ENCODE measurements around the gene TANC2. TPM values are rescaled to one million over a fixed set of nuclear protein-coding genes. Genes with fewer than 3 reads are reported as not detected.
"Not testable (repeated sequence)": the region's sequence is repeated elsewhere in the genome, so short reads cannot be mapped to it uniquely, and the experiment has no call there.

The TANC2 gene
- total RNA-seq, 1 experiment from 2014 or later, result 1.8 TPM

DNA sequence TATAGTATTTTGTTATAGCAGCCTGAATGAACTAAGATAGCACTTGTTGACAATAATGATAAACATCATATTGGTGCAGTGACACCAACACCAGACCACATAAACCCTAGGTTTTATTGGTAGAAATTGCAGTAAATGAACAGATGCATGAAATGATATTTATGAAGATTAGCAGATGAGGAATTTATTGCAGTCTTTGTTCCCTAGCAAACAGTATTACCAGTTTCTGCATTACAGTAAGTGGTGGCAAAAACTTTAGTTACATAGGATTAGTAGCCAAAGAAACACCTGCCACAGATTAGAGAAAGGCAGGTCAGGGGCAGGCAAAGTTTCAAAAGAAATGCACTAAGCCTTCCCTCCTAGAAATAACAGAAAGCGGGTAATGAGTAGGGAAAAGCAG lies 17.7 kb upstream of the TANC2 start:
- no peaks in the 10 kb centered on the region for H3K36me3 ChIP-seq

DNA sequence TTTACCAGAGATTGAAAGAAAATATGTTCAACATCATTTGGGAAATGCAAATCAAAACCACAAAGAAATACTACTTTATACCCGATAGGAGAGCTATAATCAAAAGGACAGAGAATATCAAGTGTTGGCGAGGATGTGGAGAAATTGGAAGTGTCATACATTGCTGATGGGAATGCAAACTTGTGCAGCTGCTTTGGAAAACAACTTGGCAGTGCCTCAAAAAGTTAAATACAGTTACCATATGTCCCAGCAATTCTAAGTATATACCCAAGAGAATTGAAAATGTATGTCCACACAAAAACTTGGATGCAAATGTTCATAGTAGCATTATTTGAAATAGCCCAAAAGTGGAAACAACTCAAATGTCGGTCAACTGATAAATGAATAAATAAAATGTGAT lies 17.0 kb upstream of the TANC2 start:
- no peaks in the 10 kb centered on the region for H3K9me3 ChIP-seq
- no peaks in the 10 kb centered on the region for H3K27me3 ChIP-seq
- DNase-seq, result no peak
- no peak overlapping the region for H3K4me3 ChIP-seq
- no peaks in the 10 kb centered on the region for H3K36me3 ChIP-seq

More for the DNA sequence above, 17.7 kb upstream of the TANC2 start:
- Histone ChIP-seq H3K4me3 (no peak overlapping the region), H3K9me3 (no peaks in the 10 kb centered on the region), H3K27me3 (no peaks in the 10 kb centered on the region)
- DNase-seq, result no peak

DNA sequence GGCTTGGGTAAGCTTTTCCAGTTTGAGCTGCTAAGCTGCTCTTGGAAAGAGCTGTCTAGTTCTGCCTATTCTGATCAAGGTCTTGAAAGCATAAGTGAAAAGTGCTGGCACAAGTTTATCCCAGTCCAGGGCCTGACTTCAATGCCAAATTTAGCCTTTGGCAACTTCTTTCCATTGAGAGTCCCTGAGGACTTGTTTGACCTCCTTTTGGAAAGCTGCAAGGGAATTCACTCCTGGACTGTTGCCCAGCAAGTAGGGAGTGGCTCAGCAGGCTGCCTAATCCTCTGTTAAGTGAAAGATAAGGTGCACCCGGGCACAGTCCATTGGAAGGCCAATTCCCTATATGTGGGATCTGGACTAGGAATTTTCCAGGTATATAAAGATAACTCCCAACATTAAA lies 16.0 kb upstream of the TANC2 start:
- Histone ChIP-seq H3K9me3 (no peaks in the 10 kb centered on the region), H3K4me3 (no peak overlapping the region), H3K27me3 (no peaks in the 10 kb centered on the region), H3K36me3 (no peaks in the 10 kb centered on the region)
- peak; percentile 94 for DNase-seq

DNA sequence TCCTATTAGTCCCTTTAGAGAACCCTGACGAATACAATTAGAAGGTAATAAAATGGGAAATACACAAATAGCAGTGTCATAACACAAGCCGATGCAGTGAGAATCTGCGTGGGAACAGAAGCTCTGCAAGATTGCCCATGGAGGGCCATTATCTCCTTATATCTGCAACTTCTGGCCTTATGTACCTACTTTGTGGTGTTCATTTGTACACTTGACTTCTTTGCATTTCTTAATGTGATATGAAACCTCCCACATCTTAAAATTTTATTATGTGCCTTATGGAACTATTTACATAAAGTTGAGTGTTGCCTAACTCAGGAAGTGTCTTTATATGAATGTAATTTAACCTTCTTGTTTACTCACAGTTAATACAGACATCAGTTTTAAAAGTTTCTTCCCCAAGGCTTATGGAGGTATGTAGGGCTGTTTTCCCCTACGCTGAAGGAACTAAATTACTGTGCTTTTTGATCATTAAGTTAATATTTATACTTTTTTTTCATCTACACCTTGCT lies 10.1 kb upstream of the TANC2 start:
- no peaks in the 10 kb centered on the region for H3K27me3 ChIP-seq
- no peak overlapping the region for H3K4me3 ChIP-seq
- H3K36me3 ChIP-seq, result no peaks in the 10 kb centered on the region
- H3K9me3 ChIP-seq, result no peaks in the 10 kb centered on the region
- no peak for DNase-seq

DNA sequence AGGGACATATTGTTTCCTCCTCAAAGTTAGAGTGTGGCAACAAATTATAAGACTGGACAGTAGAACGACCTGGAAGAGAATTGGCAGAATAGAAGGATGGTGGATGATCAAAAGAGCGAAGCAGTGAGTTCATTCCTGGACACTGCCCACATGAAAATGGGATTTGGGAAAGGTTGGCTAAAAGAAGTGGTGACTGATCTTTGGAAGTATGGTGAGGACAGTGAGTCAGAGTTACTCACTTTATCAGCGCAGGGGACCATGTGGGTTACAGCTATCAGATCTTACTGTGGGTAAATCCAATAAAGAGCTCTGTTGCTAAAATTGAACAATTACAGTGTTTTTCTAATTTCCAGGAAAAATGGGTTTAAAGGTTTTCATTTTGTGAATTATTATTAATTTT lies 2.7 kb upstream of the TANC2 start:
- H3K27me3 ChIP-seq, result no peaks in the 10 kb centered on the region
- no peaks in the 10 kb centered on the region for H3K36me3 ChIP-seq
- no peak overlapping the region for H3K4me3 ChIP-seq
- H3K9me3 ChIP-seq, result no peaks in the 10 kb centered on the region
- peak; percentile 75 for DNase-seq

DNA sequence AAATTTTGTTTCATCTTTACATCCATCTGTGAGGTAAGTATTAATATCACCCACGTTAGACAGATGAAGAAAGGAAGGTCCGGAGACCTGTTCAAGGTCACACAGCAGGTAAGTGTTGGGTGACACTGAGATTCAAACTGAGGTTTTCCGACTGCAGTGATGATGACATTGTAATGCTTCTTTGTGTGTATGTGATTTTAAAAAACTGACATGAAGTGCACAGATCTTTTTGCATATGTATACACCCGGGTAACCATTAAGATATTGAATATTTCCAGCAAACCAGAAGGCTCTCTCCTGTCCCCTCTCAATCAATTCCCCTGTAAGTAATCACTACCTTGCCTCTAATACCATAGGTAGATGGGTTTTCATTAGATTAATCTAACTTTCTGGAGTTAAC lies 1.5 kb upstream of the TANC2 start:
- Histone ChIP-seq H3K36me3 (no peaks in the 10 kb centered on the region), H3K9me3 (no peaks in the 10 kb centered on the region), H3K27me3 (no peaks in the 10 kb centered on the region), H3K4me3 (no peak overlapping the region)
- no peak for DNase-seq

DNA sequence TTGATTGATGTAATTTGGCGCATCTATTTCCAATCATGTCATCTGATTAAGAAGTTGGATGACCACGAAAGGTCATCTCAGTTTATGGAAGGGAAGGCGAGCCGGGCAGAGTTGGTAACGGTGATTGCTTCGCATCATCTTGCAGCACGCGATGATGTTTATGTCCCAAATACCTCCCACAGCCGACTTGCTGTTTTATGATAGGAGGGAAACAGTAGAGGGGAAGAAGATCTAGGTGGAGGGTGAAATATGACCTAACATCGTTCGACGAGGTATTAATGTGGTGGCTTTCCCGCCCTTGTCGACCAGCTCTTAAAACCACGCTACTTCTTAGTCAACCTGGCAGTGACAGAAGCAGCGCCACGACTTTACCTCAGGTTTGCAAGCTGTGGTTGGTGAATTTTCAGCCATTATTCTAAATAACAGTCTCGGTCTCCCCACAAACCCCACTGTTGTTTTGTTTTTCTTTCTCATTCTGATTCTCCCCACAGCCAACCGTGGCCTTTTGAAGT lies 805 bp upstream of the TANC2 start:
- Histone ChIP-seq H3K4me3 (peak overlapping the region; percentile 56), H3K27me3 (no peaks in the 10 kb centered on the region)
- DNase-seq, result no peak

DNA sequence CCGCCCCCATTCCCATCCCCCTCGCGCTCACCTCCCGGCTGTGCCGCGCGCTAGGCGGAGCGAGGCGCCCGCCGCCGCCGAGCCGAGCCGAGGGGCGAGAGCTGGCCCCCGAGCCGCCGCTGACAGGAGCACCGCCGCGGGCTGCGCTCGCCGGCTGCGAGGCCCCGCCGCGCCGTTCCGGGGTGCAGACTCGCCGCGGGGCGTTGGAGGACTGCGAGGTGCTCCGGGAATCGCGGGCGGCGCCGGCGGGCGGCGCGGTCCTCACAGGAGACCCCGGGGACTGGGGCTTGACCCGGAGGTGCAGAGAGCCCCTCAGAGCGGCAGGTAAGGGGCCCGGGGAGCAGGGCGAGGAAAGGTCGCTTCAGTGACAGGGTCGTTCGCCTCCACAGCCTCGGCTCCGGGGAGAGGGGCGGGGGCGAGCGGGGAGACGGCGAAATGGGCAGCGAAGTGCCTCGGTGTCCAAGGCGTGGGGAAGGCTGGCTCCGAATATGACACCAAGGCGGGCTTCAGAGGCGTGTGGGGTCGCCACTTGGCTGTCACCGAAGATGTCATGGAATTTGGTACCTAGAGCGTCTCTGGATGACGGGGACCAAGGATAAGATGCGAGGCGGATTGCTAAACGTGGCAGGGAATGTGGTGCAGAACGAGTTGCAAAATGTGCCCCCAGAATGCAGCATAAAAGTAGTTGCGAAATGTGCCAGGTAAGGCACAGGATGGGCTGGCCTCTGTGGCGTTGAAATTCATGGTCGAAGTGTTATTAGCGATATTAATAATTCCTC lies 580 bp downstream of the TANC2 start:
- Histone ChIP-seq H3K9me3 (no peaks in the 10 kb centered on the region), H3K4me3 (peak overlapping the region; percentile 63), H3K36me3 (no peaks in the 10 kb centered on the region), H3K27me3 (no peaks in the 10 kb centered on the region)
- no peak for DNase-seq

More for the DNA sequence above, 805 bp upstream of the TANC2 start:
- Histone ChIP-seq H3K36me3 (no peaks in the 10 kb centered on the region), H3K9me3 (no peaks in the 10 kb centered on the region)

DNA sequence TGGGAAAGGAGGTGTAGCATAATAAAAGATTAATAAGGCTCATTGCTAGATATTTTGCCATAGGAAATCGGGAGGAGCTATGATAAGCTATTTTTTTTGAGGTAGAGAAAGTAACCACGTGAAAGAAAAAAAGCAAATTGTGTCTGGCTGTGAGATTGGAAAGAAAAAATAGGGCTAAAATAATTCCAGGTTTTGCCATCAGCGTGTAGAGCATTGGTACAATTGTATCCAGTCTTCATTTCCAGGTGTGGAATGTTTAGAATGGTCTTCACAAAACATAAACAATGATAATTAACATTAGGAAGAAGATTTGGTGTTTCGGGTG lies 1.1 kb downstream of the TANC2 start:
- Histone ChIP-seq H3K9me3 (no peaks in the 10 kb centered on the region), H3K27me3 (no peaks in the 10 kb centered on the region), H3K4me3 (peak overlapping the region; percentile 63), H3K36me3 (no peaks in the 10 kb centered on the region)
- DNase-seq, result no peak

DNA sequence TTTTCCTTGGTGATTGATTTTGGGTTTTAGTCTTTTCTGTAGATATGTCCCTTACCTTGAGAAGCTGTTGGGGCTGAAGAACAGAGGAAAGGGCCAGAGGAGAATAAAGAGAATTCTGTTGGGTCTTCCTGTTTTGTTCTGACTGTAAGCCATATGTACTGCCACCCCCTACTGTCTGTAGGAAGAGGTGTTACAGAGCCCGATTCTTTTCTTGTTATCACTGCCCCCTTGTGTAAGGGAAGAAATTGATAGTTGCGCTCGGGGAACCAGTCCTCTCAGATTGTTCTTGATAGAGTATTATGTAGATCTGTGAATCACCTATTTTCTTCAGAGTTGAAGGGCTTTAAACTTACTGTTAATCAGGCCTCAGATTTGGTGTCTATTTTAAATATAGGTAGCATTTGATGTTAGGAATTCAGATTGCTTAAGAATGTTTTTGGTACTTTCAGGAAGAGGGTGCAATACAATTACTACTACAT lies 2.4 kb downstream of the TANC2 start:
- peak; percentile 54 for DNase-seq
- Histone ChIP-seq H3K27me3 (no peaks in the 10 kb centered on the region), H3K36me3 (no peaks in the 10 kb centered on the region), H3K9me3 (no peaks in the 10 kb centered on the region), H3K4me3 (no peak overlapping the region)

DNA sequence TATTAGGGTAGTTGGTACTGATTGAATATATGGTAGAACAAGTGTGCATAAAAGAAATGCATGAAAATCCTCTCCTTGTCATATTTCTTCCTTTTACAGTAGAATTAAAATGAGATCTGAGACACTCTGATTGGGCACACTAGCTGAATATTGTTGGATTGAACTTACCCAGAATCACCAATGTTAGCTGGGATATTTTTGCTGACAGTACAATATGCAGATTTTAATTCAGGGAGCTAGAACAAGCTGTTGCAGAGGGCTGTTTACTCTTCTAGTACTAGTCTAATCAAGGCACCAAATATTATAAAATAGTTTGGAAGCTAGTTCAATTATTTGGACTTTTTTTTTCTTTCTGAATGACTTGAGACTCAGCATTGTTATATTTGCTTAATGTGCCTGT lies 4.6 kb downstream of the TANC2 start:
- no peak for DNase-seq
- Histone ChIP-seq H3K4me3 (no peak overlapping the region), H3K36me3 (no peaks in the 10 kb centered on the region), H3K9me3 (peaks cover 1% of the 10 kb centered on the region; the same call in 1 of the 2 replicates), H3K27me3 (no peaks in the 10 kb centered on the region)

DNA sequence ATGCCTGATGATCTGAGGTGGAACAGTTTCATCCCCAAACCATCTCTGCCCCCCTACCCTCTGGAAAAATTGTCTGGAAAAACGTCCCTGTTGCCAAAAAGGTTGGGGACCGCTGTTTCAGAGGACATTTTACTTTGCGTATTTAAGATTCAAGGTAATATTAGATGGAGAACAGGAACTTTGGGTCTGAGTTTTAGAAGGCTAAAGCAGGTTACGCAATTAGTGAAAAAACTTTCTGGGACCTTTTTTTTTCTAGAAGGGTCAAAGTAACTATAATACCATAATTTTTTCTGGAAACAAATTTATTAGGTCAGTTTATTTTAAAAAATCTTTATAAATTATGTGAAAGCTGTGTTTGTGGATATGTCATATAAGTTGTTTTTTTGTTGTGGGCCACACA lies 5.8 kb downstream of the TANC2 start:
- Histone ChIP-seq H3K9me3 (peaks cover 8% of the 10 kb centered on the region), H3K27me3 (no peaks in the 10 kb centered on the region), H3K4me3 (no peak overlapping the region), H3K36me3 (no peaks in the 10 kb centered on the region)
- no peak for DNase-seq

DNA sequence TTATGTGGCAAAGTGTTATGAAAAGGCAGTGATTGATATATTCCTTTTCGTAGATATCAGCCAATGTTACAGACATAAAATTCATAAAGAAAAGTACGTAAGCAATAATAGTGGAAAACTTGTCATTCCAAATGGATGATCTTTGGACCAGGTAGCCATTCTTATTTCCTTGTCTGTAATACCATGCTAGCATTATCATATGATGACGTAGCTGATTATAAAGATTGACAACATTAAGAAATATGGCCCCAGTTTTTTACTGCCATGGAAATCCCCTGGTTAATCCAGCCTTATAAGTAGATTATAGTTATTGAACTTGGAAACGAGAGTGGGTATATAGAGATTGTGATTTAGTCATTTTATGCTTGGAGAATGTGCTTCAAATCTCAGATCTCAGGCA lies 8.8 kb downstream of the TANC2 start:
- Histone ChIP-seq H3K27me3 (no peaks in the 10 kb centered on the region), H3K9me3 (peaks cover 11% of the 10 kb centered on the region), H3K36me3 (no peaks in the 10 kb centered on the region), H3K4me3 (no peak overlapping the region)
- no peak for DNase-seq

DNA sequence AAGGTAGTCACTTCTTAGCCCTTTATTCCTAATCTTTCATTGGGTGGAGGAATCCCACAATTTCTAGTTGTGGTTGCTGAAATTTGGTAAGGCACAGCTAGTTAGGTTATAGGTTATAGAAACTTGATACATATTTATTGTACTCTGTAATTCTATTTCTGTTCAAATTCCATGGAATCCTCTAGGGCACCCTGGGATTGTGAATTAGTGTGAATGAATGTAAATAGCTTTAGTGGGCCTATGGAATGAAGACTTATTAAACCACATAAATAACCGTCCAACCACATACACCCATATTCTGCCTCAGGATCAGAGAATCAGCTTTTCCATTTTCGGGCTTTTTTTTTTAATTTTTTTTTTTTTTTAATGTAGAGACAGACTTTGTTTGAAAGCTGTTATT lies 9.2 kb downstream of the TANC2 start:
- DNase-seq, result no peak
- Histone ChIP-seq H3K4me3 (no peak overlapping the region), H3K27me3 (no peaks in the 10 kb centered on the region)

DNA sequence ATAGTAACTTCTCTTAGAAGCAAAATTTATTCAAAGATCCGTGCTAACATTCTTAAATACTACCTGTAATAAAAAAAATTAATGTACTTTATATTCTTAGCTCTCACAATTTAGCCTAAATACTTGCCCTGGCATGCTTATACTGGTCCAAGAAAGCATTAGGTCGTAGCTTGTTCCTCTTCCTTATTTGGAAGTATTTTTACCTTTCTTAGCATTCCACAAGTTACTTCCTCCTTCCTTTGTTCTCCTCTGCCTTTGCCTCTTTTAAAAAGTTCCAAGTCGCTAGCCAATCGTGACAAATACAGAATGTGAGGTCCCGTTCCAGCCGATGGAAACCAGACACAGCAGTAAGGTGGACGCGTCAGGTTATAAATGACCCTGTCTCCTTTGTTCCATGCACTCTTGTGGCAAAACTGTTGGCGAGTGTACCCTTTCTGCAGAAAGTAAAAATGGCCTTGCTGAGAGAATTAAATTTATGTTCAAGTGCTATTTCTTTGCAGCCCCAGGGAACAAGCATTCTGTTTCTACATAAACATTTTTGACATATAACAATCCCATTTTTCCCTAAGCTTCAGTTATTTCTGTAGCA lies 10.7 kb downstream of the TANC2 start:
- H3K27me3 ChIP-seq, DNase-seq, H3K4me3 ChIP-seq, H3K36me3 ChIP-seq: not testable (repeated sequence)
- peaks cover 11% of the 10 kb centered on the region for H3K9me3 ChIP-seq

More for the DNA sequence above, 9.2 kb downstream of the TANC2 start:
- no peaks in the 10 kb centered on the region for H3K36me3 ChIP-seq
- peaks cover 11% of the 10 kb centered on the region for H3K9me3 ChIP-seq

DNA sequence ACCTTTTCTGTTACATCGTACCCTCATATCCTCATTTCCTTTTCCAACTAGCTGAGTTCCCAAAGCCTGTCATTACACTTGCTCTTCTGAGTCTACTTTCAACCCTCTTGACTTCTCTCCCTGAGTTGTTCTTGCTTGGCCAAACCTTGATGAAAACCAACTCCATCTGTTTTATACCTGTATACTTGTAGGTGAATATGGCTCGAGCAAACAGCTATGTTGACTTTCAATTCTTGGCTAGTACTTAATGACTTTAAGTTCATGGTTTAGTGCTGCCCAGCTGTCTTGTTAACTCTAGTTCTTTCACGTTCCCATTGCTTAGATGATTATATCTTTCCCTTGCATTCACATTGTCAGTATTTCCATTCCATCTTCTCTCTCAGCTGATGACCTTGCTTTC lies 14.8 kb downstream of the TANC2 start:
- H3K4me3 ChIP-seq, result no peak overlapping the region
- H3K9me3 ChIP-seq, result peaks cover 27% of the 10 kb centered on the region
- peaks cover 4% of the 10 kb centered on the region; the same call in 1 of the 2 replicates for H3K36me3 ChIP-seq
- no peak for DNase-seq
- no peaks in the 10 kb centered on the region for H3K27me3 ChIP-seq

DNA sequence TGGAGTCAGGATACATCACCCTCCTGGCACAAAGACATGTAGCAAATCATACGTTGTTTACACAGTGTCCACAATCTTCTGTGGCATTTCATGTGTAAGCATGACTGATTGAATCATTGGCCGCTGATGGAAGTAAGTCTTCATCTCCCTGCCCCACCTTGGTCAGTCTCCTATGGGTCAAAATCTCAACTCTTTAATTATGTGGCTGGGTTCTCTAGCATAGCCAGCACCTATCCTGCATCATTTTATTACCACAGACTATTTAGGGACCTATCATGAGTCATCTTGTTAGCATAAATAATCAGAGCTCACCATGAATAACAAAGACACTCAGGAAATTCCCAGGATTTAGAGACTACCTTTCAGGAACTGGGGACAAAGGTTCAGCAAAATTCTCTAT lies 15.9 kb downstream of the TANC2 start:
- peaks cover 4% of the 10 kb centered on the region; the same call in 1 of the 2 replicates for H3K36me3 ChIP-seq
- peaks cover 23% of the 10 kb centered on the region for H3K9me3 ChIP-seq
- H3K27me3 ChIP-seq, result no peaks in the 10 kb centered on the region
- H3K4me3 ChIP-seq, result no peak overlapping the region
- DNase-seq, result no peak

DNA sequence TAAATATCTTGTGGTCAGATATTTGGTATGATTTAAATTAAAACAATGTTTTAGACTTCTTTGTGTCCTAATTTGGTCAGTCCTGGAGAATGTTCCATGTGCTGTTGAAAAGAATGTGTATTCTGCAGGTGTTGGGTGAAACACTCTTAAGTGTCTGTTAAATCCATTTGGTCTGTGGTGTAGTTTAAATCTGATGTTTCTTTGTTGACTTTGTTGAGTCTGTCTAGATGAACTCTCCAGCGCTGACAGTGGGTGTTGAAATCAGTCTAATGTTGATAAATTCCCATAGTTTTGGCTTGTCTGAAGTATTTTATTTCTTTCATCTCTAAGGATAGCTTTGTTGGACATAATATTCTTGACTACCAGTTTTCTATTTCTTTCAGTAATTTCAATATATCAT lies 18.8 kb downstream of the TANC2 start:
- DNase-seq, result no peak
- Histone ChIP-seq H3K4me3 (no peak overlapping the region), H3K9me3 (peaks cover 20% of the 10 kb centered on the region), H3K36me3 (peaks cover 4% of the 10 kb centered on the region; the same call in 1 of the 2 replicates), H3K27me3 (no peaks in the 10 kb centered on the region)
